Measurements from ENCODE around the gene JOSD1.

The JOSD1 gene

DNA sequence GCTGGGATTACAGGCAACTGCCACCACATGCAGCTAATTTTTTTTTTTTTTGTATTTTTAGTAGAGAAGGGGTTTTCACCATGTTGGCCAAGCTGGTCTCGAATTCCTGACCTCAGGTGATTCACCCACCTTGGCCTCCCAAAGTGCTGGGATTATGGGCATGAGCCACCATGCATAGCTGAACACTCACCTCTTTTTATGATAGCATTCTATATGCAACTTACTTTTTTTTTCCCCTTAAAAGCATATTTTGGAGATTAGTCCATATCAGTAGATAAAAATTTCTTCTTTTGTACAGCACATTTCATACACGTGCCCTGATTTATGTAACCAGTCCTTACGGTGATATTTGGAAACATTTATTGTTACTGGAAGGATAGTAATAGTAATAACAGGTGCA is 19.6 kb upstream of the JOSD1 start:
- Histone ChIP-seq H3K4me2 (ENCODE audit: low read depth, low read length) (no peak overlapping the region), H3K9me3 (replicated peaks; ENCODE audit: insufficient read depth, low read length) (no peaks in the 10 kb centered on the region), H4K20me1 (ENCODE audit: insufficient read depth, low read length) (peaks cover 19% of the 10 kb centered on the region), H3K9ac (ENCODE audit: low read length) (no peak overlapping the region), H3K36me3 (replicated peaks; ENCODE audit: insufficient read depth, low read length) (peaks cover 9% of the 10 kb centered on the region; the same call in 1 of the 2 replicates), H3K27me3 (replicated peaks; ENCODE audit: insufficient read depth, low read length) (no peaks in the 10 kb centered on the region), H3K9me2 (replicated peaks; ENCODE audit: insufficient read depth, low read length) (no peaks in the 10 kb centered on the region), H3F3A (ENCODE audit: insufficient read depth, low read length) (0 out of 2 replicates have a peak, but pooled peaks cover 5% of the 10 kb centered on the region), H3K27ac (ENCODE audit: low read length) (no peak overlapping the region), H3K79me2 (ENCODE audit: low read length) (peaks cover 68% of the 10 kb centered on the region), H3K4me3 (ENCODE audit: low read length) (no peak overlapping the region), H2AFZ (ENCODE audit: low read length) (no peak overlapping the region), H3K4me1 (ENCODE audit: low read length) (no peaks in the 10 kb centered on the region)
- TF ChIP-seq CTCF (IDR thresholded peaks at IDR 0.05; ENCODE audit: low read length), result no peak
- TF ChIP-seq EZH2 (optimal IDR thresholded peaks at IDR 0.05; ENCODE audit: low read depth, low read length), result no peak
- TF ChIP-seq EZH2phosphoT487 (IDR thresholded peaks at IDR 0.05; ENCODE audit: low read length), result no peak
- DNase-seq, result no peak

GRCh38 chr22:38719196-38719595 is 18.5 kb upstream of the JOSD1 start:
- Histone ChIP-seq H3K79me2 (ENCODE audit: low read length) (peaks cover 73% of the 10 kb centered on the region), H3K36me3 (replicated peaks; ENCODE audit: insufficient read depth, low read length) (peaks cover 12% of the 10 kb centered on the region; the same call in 1 of the 2 replicates), H3K9me2 (replicated peaks; ENCODE audit: insufficient read depth, low read length) (no peaks in the 10 kb centered on the region), H3K4me1 (ENCODE audit: low read length) (no peaks in the 10 kb centered on the region), H3K9ac (ENCODE audit: low read length) (no peak overlapping the region), H3K4me3 (ENCODE audit: low read length) (no peak overlapping the region), H3F3A (ENCODE audit: insufficient read depth, low read length) (no peaks in the 10 kb centered on the region), H3K9me3 (replicated peaks; ENCODE audit: insufficient read depth, low read length) (no peaks in the 10 kb centered on the region), H4K20me1 (ENCODE audit: insufficient read depth, low read length) (peaks cover 30% of the 10 kb centered on the region), H3K27ac (ENCODE audit: low read length) (no peak overlapping the region), H3K27me3 (replicated peaks; ENCODE audit: insufficient read depth, low read length) (no peaks in the 10 kb centered on the region), H2AFZ (ENCODE audit: low read length) (no peak overlapping the region), H3K4me2 (ENCODE audit: low read depth, low read length) (no peak overlapping the region)
- no peak for DNase-seq
- TF ChIP-seq CTCF (IDR thresholded peaks at IDR 0.05; ENCODE audit: low read length), result no peak
- TF ChIP-seq EZH2 (optimal IDR thresholded peaks at IDR 0.05; ENCODE audit: low read depth, low read length), result no peak
- no peak for TF ChIP-seq EZH2phosphoT487 (IDR thresholded peaks at IDR 0.05; ENCODE audit: low read length)

GRCh38 chr22:38718414-38718813 is 17.7 kb upstream of the JOSD1 start:
- H3K36me3 ChIP-seq (replicated peaks; ENCODE audit: insufficient read depth, low read length), result peaks cover 12% of the 10 kb centered on the region; the same call in 1 of the 2 replicates
- H3K4me3 ChIP-seq (ENCODE audit: low read length), result no peak overlapping the region
- no peaks in the 10 kb centered on the region for H3K9me2 ChIP-seq (replicated peaks; ENCODE audit: insufficient read depth, low read length)
- no peaks in the 10 kb centered on the region for H3K4me1 ChIP-seq (ENCODE audit: low read length)
- no peak overlapping the region for H3K27ac ChIP-seq (ENCODE audit: low read length)
- H3K79me2 ChIP-seq (ENCODE audit: low read length), result peaks cover 81% of the 10 kb centered on the region
- no peak for TF ChIP-seq EZH2 (optimal IDR thresholded peaks at IDR 0.05; ENCODE audit: low read depth, low read length)
- TF ChIP-seq CTCF (IDR thresholded peaks at IDR 0.05; ENCODE audit: low read length), result no peak; the same call in 1 of the 2 replicates
- no peak for TF ChIP-seq EZH2phosphoT487 (IDR thresholded peaks at IDR 0.05; ENCODE audit: low read length)
- no peaks in the 10 kb centered on the region for H3K27me3 ChIP-seq (replicated peaks; ENCODE audit: insufficient read depth, low read length)
- H3K9ac ChIP-seq (ENCODE audit: low read length), result no peak overlapping the region
- no peak for DNase-seq
- no peak overlapping the region for H3K4me2 ChIP-seq (ENCODE audit: low read depth, low read length)
- H3F3A ChIP-seq (ENCODE audit: insufficient read depth, low read length), result no peaks in the 10 kb centered on the region
- no peaks in the 10 kb centered on the region for H3K9me3 ChIP-seq (replicated peaks; ENCODE audit: insufficient read depth, low read length)
- H2AFZ ChIP-seq (ENCODE audit: low read length), result no peak overlapping the region
- H4K20me1 ChIP-seq (ENCODE audit: insufficient read depth, low read length), result peaks cover 35% of the 10 kb centered on the region

Data from MM.1S (cell line).